GM12875 (cell line): ENCODE data around the gene EPN1.

Source experiments
- H3K4me3 ChIP-seq: one replicate; pipeline ENCODE4 v1.5.1; 2011; ENCODE audit warnings: low read depth, low read length, control low read depth
- TF ChIP-seq, protein P1 (sequence below): IDR thresholded peaks from 2 replicates; pipeline ENCODE4 v1.5.1; 2011; ENCODE audit warnings: low read depth, mild to moderate bottlenecking, control low read depth, inconsistent platforms, low read length, moderate library complexity, borderline replicate concordance; ENCODE audit not compliant: insufficient read depth

The EPN1 gene

GRCh38 chr19:55669418-55670279, 5.4 kb upstream of the EPN1 start:
- no peak overlapping the region for H3K4me3 ChIP-seq
- TF ChIP-seq, protein P1, sequence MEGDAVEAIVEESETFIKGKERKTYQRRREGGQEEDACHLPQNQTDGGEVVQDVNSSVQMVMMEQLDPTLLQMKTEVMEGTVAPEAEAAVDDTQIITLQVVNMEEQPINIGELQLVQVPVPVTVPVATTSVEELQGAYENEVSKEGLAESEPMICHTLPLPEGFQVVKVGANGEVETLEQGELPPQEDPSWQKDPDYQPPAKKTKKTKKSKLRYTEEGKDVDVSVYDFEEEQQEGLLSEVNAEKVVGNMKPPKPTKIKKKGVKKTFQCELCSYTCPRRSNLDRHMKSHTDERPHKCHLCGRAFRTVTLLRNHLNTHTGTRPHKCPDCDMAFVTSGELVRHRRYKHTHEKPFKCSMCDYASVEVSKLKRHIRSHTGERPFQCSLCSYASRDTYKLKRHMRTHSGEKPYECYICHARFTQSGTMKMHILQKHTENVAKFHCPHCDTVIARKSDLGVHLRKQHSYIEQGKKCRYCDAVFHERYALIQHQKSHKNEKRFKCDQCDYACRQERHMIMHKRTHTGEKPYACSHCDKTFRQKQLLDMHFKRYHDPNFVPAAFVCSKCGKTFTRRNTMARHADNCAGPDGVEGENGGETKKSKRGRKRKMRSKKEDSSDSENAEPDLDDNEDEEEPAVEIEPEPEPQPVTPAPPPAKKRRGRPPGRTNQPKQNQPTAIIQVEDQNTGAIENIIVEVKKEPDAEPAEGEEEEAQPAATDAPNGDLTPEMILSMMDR, result no peak

- no peak overlapping the region for H3K4me3 ChIP-seq
- TF ChIP-seq, protein P1, result no peak
Observed at GRCh38 chr19:55670280-55671053, 4.6 kb upstream of the EPN1 start.

GRCh38 chr19:55671054-55671378, 4.0 kb upstream of the EPN1 start:
- no peak overlapping the region for H3K4me3 ChIP-seq
- TF ChIP-seq, protein P1, result no peak

- no peak overlapping the region for H3K4me3 ChIP-seq
- TF ChIP-seq, protein P1, result no peak
Observed at GRCh38 chr19:55672418-55672817, 2.6 kb upstream of the EPN1 start.

DNA sequence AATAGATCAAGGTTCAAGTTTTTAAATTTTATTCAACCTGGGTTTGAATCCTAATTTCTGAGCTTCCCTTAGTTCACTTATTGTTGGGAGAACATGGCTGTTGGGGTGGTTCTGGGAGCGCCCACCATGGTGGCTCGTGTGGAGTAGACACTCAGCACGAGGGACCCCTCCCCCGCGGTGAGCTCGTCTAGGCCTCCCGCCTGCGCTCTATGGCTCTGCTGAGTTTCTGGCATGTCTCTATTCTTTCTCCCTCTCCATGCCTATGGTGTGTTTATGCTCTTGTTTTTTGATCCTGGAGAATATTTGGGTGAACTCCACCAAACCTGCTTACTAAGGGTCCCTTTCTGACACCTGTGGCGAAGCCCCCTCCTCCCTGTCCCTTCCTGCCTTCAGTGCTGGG, 1.6 kb upstream of the EPN1 start:
- no peak overlapping the region for H3K4me3 ChIP-seq
- TF ChIP-seq, protein P1, result no peak

- TF ChIP-seq, protein P1, result no peak
- no peak overlapping the region for H3K4me3 ChIP-seq
Observed at GRCh38 chr19:55673889-55674288, 1.1 kb upstream of the EPN1 start.

DNA sequence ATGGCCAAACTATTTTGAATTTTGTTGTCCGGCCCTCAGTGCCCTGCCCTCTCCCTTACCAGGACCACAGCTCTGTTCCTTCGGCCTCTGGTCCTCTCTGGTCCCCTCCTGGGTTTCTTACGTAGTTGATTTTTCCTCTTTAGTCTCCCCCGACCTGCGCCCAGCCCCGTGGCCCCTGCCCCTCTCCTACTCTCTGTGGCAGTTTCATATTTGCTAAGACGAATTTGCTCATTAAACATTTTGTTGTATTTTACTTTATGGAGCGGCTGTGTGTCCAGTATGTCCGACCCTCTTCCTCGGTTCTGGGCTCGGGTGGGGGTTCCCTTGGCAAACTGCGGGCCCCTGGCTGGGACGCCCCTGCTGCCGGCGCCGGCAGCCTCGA, 576 bp upstream of the EPN1 start:
- TF ChIP-seq, protein P1, result no peak
- H3K4me3 ChIP-seq, result peak overlapping the region; percentile 94
